Spleen (tissue), 7 donors: ENCODE measurements around the gene HADHB.

Experiments
- CTCF ChIP-seq, 11 experiments: fragments of 200-600 bp in 7 of 11; fragments of 450-650 bp in 4 of 11; sonication (generic) in 4 of 11; IDR thresholded peaks in 8 of 11; conservative IDR thresholded peaks in 3 of 11; 1 replicate in 7 of 11; 2 replicates in 4 of 11; pipeline versions ENCODE4 v1.4.0 to v1.8.0; 2016 to 2021; ENCODE audit warnings: antibody characterized with exemption in 11 of 11, inconsistent platforms in 4 of 11, mild to moderate bottlenecking in 1 of 11
- POLR2A ChIP-seq, 3 donors: fragments of 450-650 bp; IDR thresholded peaks; one replicate each; pipeline ENCODE4 v1.5.1; 2017; ENCODE audit warnings: antibody characterized with exemption in 3 of 3, mild to moderate bottlenecking in 1 of 3
- POLR2AphosphoS5 ChIP-seq, 3 donors: sonication (generic); formaldehyde crosslinking; IDR thresholded peaks; one replicate each; pipeline ENCODE4 v1.5.1; 2017; ENCODE audit warnings: antibody characterized with exemption in 3 of 3
- donor health status: DM: no; HTN: no; CAD: no; lungs with moderate emphysema.
- donor health status: DM: no; HTN: no; CAD: no.
- donor health status: DM: no; HTN: no; CAD: no.

GRCh38 chr2:26297061-26297460 lies 52.3 kb downstream of the HADHB start:
- TF ChIP-seq CTCF (IDR thresholded peaks at IDR 0.05 in 8 of 11, conservative IDR thresholded peaks at IDR 0.05 in 3 of 11) (no peak), POLR2A (IDR thresholded peaks at IDR 0.05) (no peak), POLR2AphosphoS5 (IDR thresholded peaks at IDR 0.05) (no peak)
